Smooth muscle cell (in vitro differentiated cells): ENCODE data around the gene VDAC2. TPM values are rescaled to one million over a fixed set of nuclear protein-coding genes. Genes with fewer than 3 reads are reported as not detected.
"Not testable (repeated sequence)": the region's sequence is repeated elsewhere in the genome, so short reads cannot be mapped to it uniquely, and the experiment has no call there.

Source experiments
- DNase-seq: peaks from one replicate; lab custom pipeline; 2025; ENCODE audit not compliant: unreplicated experiment; lab: John Stamatoyannopoulos, UW
- H2AFZ ChIP-seq: fragments of 200-600 bp; sonication (generic); 2 replicates; pipeline ENCODE4 v1.6.0; 2016; ENCODE audit warnings: antibody characterized with exemption, low read depth, mild to moderate bottlenecking
- H3F3A ChIP-seq: fragments of 200-600 bp; sonication (generic); 2 replicates; pipeline ENCODE4 v1.6.0; 2017; ENCODE audit warnings: antibody characterized with exemption, low read depth
- H3K27ac ChIP-seq: fragments of 200-600 bp; sonication (generic); 2 replicates; pipeline ENCODE4 v1.5.1; 2016; ENCODE audit warnings: low read depth, mild to moderate bottlenecking
- H3K27me3 ChIP-seq: fragments of 200-600 bp; sonication (generic); 2 replicates; pipeline ENCODE4 v1.6.1; 2016; ENCODE audit warnings: low read depth, mild to moderate bottlenecking
- H3K36me3 ChIP-seq: fragments of 200-600 bp; sonication (generic); 2 replicates; pipeline ENCODE4 v1.5.1; 2016; ENCODE audit warnings: low read depth
- H3K4me1 ChIP-seq: fragments of 200-600 bp; sonication (generic); 2 replicates; pipeline ENCODE4 v1.5.1; 2016; ENCODE audit warnings: low read depth
- H3K4me2 ChIP-seq: fragments of 200-600 bp; sonication (generic); 2 replicates; pipeline ENCODE4 v1.6.0; 2016; ENCODE audit warnings: mild to moderate bottlenecking
- H3K4me3 ChIP-seq: fragments of 200-600 bp; sonication (generic); 2 replicates; pipeline ENCODE4 v1.5.1; 2016; ENCODE audit warnings: mild to moderate bottlenecking
- H3K79me2 ChIP-seq: fragments of 200-600 bp; sonication (generic); 2 replicates; pipeline ENCODE4 v1.6.0; 2016; ENCODE audit warnings: low read depth, mild to moderate bottlenecking
- H3K9ac ChIP-seq: fragments of 200-600 bp; sonication (generic); 2 replicates; pipeline ENCODE4 v1.6.0; 2016; ENCODE audit warnings: low read depth
- H3K9me3 ChIP-seq: fragments of 200-600 bp; sonication (generic); replicated peaks from 2 replicates; pipeline ENCODE4 v1.5.1; 2016; ENCODE audit warnings: low read depth
- H4K20me1 ChIP-seq: fragments of 200-600 bp; sonication (generic); 2 replicates; pipeline ENCODE4 v1.6.0; 2016; ENCODE audit warnings: low read depth
- WGBS: methylation state at CpG from one replicate; pipeline ENCODE4 v1.1.7; 2016; ENCODE audit warnings: low lambda C conversion rate; 5-methylcytosine and 5-hydroxymethylcytosine counted together
- polyA plus RNA-seq: library from polyadenylated mRNA; unstranded; fragments of >200 nt; fragmentation: Nextera tagmentation; extraction: Ambion mirVana; gene quantifications from 2 replicates; pipeline ENCODE4 v1.2.1, GENCODE V29; 2016
- total RNA-seq: library from RNA; depleted of rRNA; stranded (reverse); fragments of >200 nt; gene quantifications from 2 replicates; pipeline ENCODE4 v1.2.3, GENCODE V29; 2014
- TF ChIP-seq, protein P1 (sequence below): fragments of 200-600 bp; sonication (generic); IDR thresholded peaks from 2 replicates; pipeline ENCODE4 v1.5.1; 2017; ENCODE audit warnings: borderline replicate concordance, mild to moderate bottlenecking, antibody characterized with exemption; ENCODE audit not compliant: insufficient read depth, poor library complexity, severe bottlenecking

The VDAC2 gene
- total and polyA plus RNA-seq, 2 experiments from 2014 or later, result 183 to 207 TPM

DNA sequence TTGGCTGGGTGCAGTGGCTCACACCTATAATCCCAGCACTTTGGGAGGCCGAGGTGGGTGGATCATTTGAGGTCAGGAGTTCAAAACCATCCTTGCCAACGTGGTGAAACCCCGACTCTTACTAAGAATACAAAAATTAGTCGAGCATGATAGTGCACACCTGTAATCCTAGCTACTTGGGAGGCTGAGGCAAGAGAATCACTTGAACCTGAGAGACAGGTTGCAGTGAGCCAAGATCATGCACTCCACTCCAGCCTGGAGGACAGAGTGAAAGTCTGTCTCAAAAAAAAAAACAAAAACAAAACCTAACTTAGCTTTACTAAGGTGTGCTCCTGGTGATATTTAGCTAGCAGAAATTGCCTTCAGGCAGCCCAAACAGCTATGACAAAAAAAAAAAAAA lies 24.3 kb upstream of the VDAC2 start:
- Histone ChIP-seq H3K4me1 (peaks cover 2% of the 10 kb centered on the region), H3K9ac (no peak overlapping the region), H3F3A (peaks cover 2% of the 10 kb centered on the region), H3K36me3 (no peaks in the 10 kb centered on the region), H2AFZ (no peak overlapping the region), H3K79me2 (peaks cover 4% of the 10 kb centered on the region), H4K20me1 (no peaks in the 10 kb centered on the region), H3K27me3 (no peaks in the 10 kb centered on the region), H3K4me2 (no peak overlapping the region), H3K9me3 (no peaks in the 10 kb centered on the region), H3K4me3 (no peak overlapping the region), H3K27ac (no peak overlapping the region)
- no peak for DNase-seq
- WGBS, result 89% methylated on average over 4 of the region's 4 CpGs
- TF ChIP-seq, protein P1, sequence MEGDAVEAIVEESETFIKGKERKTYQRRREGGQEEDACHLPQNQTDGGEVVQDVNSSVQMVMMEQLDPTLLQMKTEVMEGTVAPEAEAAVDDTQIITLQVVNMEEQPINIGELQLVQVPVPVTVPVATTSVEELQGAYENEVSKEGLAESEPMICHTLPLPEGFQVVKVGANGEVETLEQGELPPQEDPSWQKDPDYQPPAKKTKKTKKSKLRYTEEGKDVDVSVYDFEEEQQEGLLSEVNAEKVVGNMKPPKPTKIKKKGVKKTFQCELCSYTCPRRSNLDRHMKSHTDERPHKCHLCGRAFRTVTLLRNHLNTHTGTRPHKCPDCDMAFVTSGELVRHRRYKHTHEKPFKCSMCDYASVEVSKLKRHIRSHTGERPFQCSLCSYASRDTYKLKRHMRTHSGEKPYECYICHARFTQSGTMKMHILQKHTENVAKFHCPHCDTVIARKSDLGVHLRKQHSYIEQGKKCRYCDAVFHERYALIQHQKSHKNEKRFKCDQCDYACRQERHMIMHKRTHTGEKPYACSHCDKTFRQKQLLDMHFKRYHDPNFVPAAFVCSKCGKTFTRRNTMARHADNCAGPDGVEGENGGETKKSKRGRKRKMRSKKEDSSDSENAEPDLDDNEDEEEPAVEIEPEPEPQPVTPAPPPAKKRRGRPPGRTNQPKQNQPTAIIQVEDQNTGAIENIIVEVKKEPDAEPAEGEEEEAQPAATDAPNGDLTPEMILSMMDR, result no peak

DNA sequence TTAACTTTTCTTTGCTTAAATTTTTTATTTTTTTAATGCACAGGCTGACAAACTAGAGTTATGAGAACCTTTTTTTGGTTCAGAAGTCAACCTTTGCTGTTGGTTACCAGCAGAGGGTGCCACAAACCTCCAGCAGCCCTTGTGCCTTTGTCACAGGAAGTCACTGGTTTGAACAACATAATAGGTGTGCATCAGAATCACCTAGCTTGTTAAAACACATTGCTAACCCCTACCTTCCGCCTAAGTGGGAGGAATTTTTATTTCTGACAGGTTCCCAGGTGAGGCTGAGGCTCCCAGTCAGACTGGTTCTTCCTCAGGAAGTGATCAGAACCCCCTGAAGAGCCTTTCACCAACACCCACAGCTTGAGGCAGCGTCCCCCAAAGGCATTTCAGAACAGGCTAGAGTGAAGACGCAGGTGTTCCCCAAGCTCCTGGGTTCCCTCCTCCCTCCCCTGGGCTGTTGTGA lies 22.6 kb upstream of the VDAC2 start:
- Histone ChIP-seq H4K20me1 (no peaks in the 10 kb centered on the region), H3F3A (peaks cover 9% of the 10 kb centered on the region), H3K27me3 (no peaks in the 10 kb centered on the region), H3K4me3 (no peak overlapping the region), H3K9ac (no peak overlapping the region), H3K4me1 (peaks cover 2% of the 10 kb centered on the region), H3K36me3 (no peaks in the 10 kb centered on the region), H2AFZ (no peak overlapping the region), H3K79me2 (no peaks in the 10 kb centered on the region), H3K27ac (no peak overlapping the region), H3K4me2 (no peak overlapping the region), H3K9me3 (no peaks in the 10 kb centered on the region)
- WGBS, result 65% methylated on average over 3 of the region's 3 CpGs
- no peak for DNase-seq
- TF ChIP-seq, protein P1, result peak; percentile 59

DNA sequence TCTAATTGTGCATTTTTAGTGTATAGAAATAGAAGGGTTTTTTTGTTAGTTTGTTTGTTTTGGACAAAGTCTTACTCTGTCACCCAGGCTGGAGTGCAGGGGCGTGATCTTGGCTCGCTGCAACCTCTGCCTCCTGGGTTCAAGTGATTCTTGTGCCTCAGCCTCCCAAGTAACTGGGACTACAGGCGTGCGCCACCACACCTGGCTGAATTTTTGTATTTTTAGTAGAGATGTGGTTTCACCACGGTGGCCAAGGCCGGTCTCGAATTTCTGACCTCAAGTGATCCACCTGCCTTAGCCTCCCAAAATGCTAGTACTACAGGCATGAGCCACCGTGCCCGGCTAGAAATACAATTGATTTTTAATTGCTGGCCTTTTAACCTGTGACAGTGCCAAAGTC lies 22.1 kb upstream of the VDAC2 start:
- H3K9me3 ChIP-seq, H3K4me2 ChIP-seq, H3K9ac ChIP-seq, H3K79me2 ChIP-seq, H3F3A ChIP-seq, H3K4me1 ChIP-seq, H3K36me3 ChIP-seq, H4K20me1 ChIP-seq, H3K4me3 ChIP-seq, H3K27me3 ChIP-seq, DNase-seq, H3K27ac ChIP-seq, H2AFZ ChIP-seq: not testable (repeated sequence)
- 97% methylated on average over 9 of the region's 9 CpGs for WGBS

DNA sequence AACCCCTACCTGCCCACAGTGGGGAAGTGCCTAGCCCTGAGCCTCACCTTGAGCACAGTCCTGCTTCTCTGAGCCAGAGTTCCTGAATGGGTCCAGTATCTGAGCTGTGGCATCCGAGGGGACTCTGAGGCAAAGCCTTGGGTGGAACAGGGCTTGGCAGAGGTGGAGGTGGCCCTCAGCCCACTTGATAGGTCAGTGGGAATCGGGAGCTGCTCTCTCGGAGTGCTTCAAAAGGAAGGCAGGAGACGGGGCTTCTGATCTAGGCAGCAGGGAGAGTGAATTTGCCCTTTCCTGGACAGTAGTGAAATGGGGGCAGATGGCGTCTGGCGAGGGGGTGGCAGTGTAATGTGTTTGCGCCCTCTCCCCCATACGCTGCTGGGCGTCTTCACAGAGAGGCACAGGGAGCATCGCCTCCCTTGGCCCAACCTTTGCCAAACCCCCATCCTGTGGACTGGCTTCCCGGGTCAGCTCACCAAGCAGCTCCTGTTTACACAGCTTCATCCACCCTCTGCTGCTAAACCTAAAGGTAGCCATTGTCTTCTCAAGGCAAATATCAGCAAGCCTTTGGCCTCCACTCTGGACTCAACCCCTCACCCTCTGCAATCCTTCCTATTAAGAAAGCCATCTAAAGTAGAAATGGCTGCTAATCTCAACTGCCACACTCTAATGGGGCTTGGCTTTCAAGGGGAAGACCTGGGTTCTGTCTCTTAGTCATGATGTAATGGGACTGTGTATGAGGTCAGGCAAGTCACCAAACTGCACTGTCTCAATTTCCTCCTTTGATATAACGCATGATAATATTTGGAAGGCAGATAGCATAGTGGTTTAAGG lies 21.1 kb upstream of the VDAC2 start:
- DNase-seq, result no peak
- peaks cover 2% of the 10 kb centered on the region for H3K4me1 ChIP-seq
- no peaks in the 10 kb centered on the region for H3K27me3 ChIP-seq
- H4K20me1 ChIP-seq, result no peaks in the 10 kb centered on the region
- no peaks in the 10 kb centered on the region for H3K9me3 ChIP-seq
- H3F3A ChIP-seq, result peaks cover 9% of the 10 kb centered on the region
- no peak overlapping the region for H3K4me3 ChIP-seq
- H3K36me3 ChIP-seq, result no peaks in the 10 kb centered on the region
- 93% methylated on average over 12 of the region's 12 CpGs for WGBS
- H3K79me2 ChIP-seq, result no peaks in the 10 kb centered on the region
- H3K9ac ChIP-seq, result no peak overlapping the region
- H2AFZ ChIP-seq, result no peak overlapping the region
- TF ChIP-seq, protein P1, result no peak
- H3K4me2 ChIP-seq, result no peak overlapping the region
- H3K27ac ChIP-seq, result no peak overlapping the region
